Measurements from ENCODE around the gene LCN6. TPM values are rescaled to one million over a fixed set of nuclear protein-coding genes. Genes with fewer than 3 reads are reported as not detected.

LCN6 gene
- total and polyA plus RNA-seq, 2 of the 13 experiments (the other 11 are each of a cell fraction or from before 2014, with no cell fraction given): not detected

GRCh38 chr9:136782452-136782851 lies 34.1 kb upstream of the LCN6 start:
- intact Hi-C loops (cut with micrococcal nuclease; ENCODE audit: unreplicated experiment) (loop anchor here (10.0 kb wide), 1 partner anchor 102 kb away; the partner anchor contains the start of gene TRAF2), in situ Hi-C loops (cut with HindIII; ENCODE audit: extremely low pct_ligation_motif_present, low pct_unique_long_range_greater_than_20kb) (no loop called here)
- Histone ChIP-seq H3K27ac (ENCODE audit: extremely low read length, insufficient read depth, low read length) (no peak overlapping the region), H2AFZ (ENCODE audit: low read length) (no peak overlapping the region), H3K4me3 (replicated peaks in 1 of 3; ENCODE audit: insufficient read depth in 1 of 3, low read depth in 2 of 3, low read length in 3 of 3) (no peak overlapping the region), H3K79me2 (ENCODE audit: insufficient read depth, low read length) (no peaks in the 10 kb centered on the region), H3K4me2 (ENCODE audit: low read depth, low read length) (no peak overlapping the region), H3K36me3 (replicated peaks in 1 of 2; ENCODE audit: control insufficient read depth in 1 of 2, insufficient read depth in 2 of 2, low read length in 2 of 2) (no peaks in the 10 kb centered on the region), H3K4me1 (ENCODE audit: insufficient read depth, low read length) (peaks cover 82% of the 10 kb centered on the region), H4K20me1 (ENCODE audit: insufficient read depth, low read length) (no peaks in the 10 kb centered on the region), H3K9me3 (ENCODE audit: low read length) (no peaks in the 10 kb centered on the region), H3K9ac (ENCODE audit: insufficient read depth, low read depth, low read length) (no peak overlapping the region), H3K27me3 (ENCODE audit: control insufficient read depth in 1 of 2, insufficient read depth in 2 of 2, low read length in 2 of 2) (no peaks in the 10 kb centered on the region)
- WGBS (ENCODE audit: low lambda C conversion rate): 100% methylated on average over 3 of the region's 3 CpGs
- ATAC-seq (no peak), FAIRE-seq (no peak), DNase-seq (ENCODE audit: low spot score) (no peak)
- TF ChIP-seq JDP2 (CRISPR knock-in tag; IDR thresholded peaks at IDR 0.05; ENCODE audit: borderline replicate concordance): no peak
- no peak for TF ChIP-seq RCOR2 (CRISPR knock-in tag; IDR thresholded peaks at IDR 0.05)
- no peak for TF ChIP-seq ZSCAN20 (CRISPR knock-in tag; IDR thresholded peaks at IDR 0.05; ENCODE audit: borderline replicate concordance)
- no peak for TF ChIP-seq KDM6A (CRISPR knock-in tag; IDR thresholded peaks at IDR 0.05; ENCODE audit: low read depth)
- peak; percentile 57; the same call in 1 of the 2 replicates for TF ChIP-seq CEBPB (IDR thresholded peaks at IDR 0.05; ENCODE audit: borderline replicate concordance, low read depth, low read length)
- ChIA-PET CTCF (ENCODE audit: low intra/inter-chr PET ratio, low total read pairs) (no interaction called here), POLR2A (no interaction called here)
- no TSS peak for BruUV-seq (replicated peaks)

- intact Hi-C loops (cut with micrococcal nuclease; ENCODE audit: unreplicated experiment) (loop anchor here (10.0 kb wide), 1 partner anchor 105 kb away; the partner anchor contains the start of gene TRAF2), in situ Hi-C loops (cut with HindIII; ENCODE audit: extremely low pct_ligation_motif_present, low pct_unique_long_range_greater_than_20kb) (loop anchor here (10.0 kb wide), 1 partner anchor 265 kb away; the partner anchor contains the start of gene NPDC1)
- Histone ChIP-seq H3K27ac (ENCODE audit: extremely low read length, insufficient read depth, low read length) (no peak overlapping the region), H3K4me1 (ENCODE audit: insufficient read depth, low read length) (peaks cover 68% of the 10 kb centered on the region), H3K36me3 (replicated peaks in 1 of 2; ENCODE audit: control insufficient read depth in 1 of 2, insufficient read depth in 2 of 2, low read length in 2 of 2) (no peaks in the 10 kb centered on the region), H3K9ac (ENCODE audit: insufficient read depth, low read depth, low read length) (no peak overlapping the region), H3K27me3 (ENCODE audit: control insufficient read depth in 1 of 2, insufficient read depth in 2 of 2, low read length in 2 of 2) (no peaks in the 10 kb centered on the region), H3K79me2 (ENCODE audit: insufficient read depth, low read length) (no peaks in the 10 kb centered on the region), H3K4me3 (replicated peaks in 1 of 3; ENCODE audit: insufficient read depth in 1 of 3, low read depth in 2 of 3, low read length in 3 of 3) (no peak overlapping the region), H3K9me3 (ENCODE audit: low read length) (no peaks in the 10 kb centered on the region), H4K20me1 (ENCODE audit: insufficient read depth, low read length) (no peaks in the 10 kb centered on the region), H2AFZ (ENCODE audit: low read length) (no peak overlapping the region), H3K4me2 (ENCODE audit: low read depth, low read length) (no peak overlapping the region)
- TF ChIP-seq ZNF761 (CRISPR knock-in tag; conservative IDR thresholded peaks at IDR 0.05): no peak
- TF ChIP-seq, protein P1, sequence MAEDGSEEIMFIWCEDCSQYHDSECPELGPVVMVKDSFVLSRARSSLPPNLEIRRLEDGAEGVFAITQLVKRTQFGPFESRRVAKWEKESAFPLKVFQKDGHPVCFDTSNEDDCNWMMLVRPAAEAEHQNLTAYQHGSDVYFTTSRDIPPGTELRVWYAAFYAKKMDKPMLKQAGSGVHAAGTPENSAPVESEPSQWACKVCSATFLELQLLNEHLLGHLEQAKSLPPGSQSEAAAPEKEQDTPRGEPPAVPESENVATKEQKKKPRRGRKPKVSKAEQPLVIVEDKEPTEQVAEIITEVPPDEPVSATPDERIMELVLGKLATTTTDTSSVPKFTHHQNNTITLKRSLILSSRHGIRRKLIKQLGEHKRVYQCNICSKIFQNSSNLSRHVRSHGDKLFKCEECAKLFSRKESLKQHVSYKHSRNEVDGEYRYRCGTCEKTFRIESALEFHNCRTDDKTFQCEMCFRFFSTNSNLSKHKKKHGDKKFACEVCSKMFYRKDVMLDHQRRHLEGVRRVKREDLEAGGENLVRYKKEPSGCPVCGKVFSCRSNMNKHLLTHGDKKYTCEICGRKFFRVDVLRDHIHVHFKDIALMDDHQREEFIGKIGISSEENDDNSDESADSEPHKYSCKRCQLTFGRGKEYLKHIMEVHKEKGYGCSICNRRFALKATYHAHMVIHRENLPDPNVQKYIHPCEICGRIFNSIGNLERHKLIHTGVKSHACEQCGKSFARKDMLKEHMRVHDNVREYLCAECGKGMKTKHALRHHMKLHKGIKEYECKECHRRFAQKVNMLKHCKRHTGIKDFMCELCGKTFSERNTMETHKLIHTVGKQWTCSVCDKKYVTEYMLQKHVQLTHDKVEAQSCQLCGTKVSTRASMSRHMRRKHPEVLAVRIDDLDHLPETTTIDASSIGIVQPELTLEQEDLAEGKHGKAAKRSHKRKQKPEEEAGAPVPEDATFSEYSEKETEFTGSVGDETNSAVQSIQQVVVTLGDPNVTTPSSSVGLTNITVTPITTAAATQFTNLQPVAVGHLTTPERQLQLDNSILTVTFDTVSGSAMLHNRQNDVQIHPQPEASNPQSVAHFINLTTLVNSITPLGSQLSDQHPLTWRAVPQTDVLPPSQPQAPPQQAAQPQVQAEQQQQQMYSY (CRISPR knock-in tag; IDR thresholded peaks at IDR 0.05): peak; percentile 90
- no peak for TF ChIP-seq SPEN (CRISPR knock-in tag; IDR thresholded peaks at IDR 0.05; ENCODE audit: low read depth)
- no peak for TF ChIP-seq U2AF2 (IDR thresholded peaks at IDR 0.05; ENCODE audit: low read depth, low read length)
- no peak for DNase-seq (ENCODE audit: low spot score)
- no peak for FAIRE-seq
- no TSS peak for BruUV-seq (replicated peaks)
- ChIA-PET CTCF (ENCODE audit: low intra/inter-chr PET ratio, low total read pairs) (no interaction called here), POLR2A (no interaction called here)
- ATAC-seq: peak; percentile 69
- WGBS (ENCODE audit: low lambda C conversion rate): 85% methylated on average over 5 of the region's 5 CpGs
These were observed 31.5 kb upstream of the LCN6 start for GRCh38 chr9:136779808-136780207.
